ACHN (cell line): ENCODE measurements around the gene SYCE3.
A peak's percentile ranks its signal among the peaks of the same experiment; 100 is the strongest.
"Not testable (repeated sequence)": the region's sequence is repeated elsewhere in the genome, so short reads cannot be mapped to it uniquely, and the experiment has no call there.

Experiments
- DNase-seq: peaks from one replicate; pipeline ENCODE4 v3.0.0-alpha.2; 2015
- in situ Hi-C: cut with HindIII; loops from 2 replicates; pipeline ENCODE4 v1.10.0; 2017; ENCODE audit warnings: low sequenced_read_pairs, low pct_ligation_motif_present, low pct_unique_long_range_greater_than_20kb

The SYCE3 gene

DNA sequence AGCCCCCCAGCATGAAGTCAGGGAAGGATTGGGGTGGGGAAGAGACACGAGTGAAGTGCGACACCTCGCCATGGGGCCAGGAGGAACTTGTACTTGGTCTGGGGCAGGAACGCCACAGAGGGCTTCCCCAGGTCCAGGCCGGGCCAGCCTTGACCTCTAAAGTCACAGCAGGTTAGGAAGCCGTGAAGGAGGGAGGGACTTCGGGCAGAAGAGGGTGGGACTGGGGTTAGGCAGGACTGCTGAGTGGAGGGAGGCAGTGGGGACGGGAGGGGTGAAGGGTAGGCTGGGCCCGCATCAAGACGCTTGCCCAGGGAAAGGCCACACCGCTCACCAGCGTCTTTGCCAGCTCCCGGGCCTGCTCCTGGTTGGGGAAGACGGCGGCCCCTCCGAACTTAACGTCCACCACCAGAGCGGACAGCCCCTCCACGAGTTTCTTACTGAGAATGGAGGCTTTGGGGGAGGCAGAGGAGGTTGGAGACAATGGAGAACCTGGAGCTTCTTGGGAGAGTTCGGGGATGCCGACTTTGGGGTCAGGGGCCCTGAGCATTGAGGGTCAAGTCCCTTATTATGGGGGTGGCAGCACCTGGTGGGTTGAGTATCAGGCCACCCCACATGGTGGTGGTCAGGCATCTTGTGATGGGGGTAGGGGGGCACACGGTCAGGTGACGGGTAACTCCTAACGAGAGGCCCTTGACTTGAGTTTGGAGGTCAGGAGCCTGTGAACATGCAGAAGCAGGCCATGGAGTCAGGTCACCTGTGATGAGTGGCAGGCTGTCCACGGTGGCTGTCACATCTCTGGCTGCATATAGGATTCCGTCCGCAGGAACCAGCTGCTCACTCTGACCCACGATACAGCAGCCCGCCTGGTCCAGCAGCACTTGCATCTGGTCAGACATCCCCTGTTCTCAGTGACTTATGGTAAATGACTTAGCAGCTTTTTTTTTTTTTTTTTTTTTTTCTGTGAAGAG, 35.6 kb downstream of the SYCE3 start:
- DNase-seq: peak; percentile 70
- in situ Hi-C loops: no loop called here

DNA sequence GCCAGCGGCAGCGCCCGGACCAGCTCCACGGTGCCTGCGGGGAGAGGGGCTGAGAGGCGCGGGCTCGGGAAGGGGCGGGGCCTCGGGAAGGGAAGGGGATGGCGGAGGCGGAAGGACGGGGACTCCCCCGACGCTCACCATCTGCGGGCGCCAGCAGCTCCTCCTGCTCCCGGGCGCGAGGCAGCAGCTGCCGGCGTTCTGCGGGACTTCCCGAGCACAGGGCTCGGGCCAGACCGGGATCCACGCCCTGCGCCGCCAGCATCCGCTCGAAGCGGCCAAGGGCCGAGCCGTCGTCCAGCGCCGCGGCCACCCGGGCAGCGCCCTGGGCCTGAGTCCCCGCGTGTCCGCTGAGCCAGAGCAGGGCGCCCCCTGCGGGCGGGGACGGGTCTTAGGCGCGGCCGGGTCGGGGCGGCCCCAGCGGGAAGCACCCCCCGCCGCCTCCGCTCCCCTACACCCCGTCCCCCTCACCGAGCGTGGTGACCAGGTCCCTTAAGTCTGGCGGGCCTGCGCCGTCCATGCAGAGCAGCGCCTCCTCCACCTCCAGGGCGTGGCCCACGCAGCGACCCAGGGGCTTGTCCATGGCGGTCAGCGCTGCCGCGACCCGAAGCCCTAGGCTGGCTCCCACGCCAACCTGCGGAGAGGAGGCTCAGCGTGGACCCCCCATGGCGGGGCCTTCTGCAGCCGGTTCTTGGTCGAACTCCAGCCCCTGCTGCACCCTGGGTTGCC, 36.4 kb downstream of the SYCE3 start:
- in situ Hi-C loops: no loop called here
- peak; percentile 62 for DNase-seq

GRCh38 chr22:50525858-50526107, 36.9 kb downstream of the SYCE3 start:
- in situ Hi-C loops: no loop called here

DNA sequence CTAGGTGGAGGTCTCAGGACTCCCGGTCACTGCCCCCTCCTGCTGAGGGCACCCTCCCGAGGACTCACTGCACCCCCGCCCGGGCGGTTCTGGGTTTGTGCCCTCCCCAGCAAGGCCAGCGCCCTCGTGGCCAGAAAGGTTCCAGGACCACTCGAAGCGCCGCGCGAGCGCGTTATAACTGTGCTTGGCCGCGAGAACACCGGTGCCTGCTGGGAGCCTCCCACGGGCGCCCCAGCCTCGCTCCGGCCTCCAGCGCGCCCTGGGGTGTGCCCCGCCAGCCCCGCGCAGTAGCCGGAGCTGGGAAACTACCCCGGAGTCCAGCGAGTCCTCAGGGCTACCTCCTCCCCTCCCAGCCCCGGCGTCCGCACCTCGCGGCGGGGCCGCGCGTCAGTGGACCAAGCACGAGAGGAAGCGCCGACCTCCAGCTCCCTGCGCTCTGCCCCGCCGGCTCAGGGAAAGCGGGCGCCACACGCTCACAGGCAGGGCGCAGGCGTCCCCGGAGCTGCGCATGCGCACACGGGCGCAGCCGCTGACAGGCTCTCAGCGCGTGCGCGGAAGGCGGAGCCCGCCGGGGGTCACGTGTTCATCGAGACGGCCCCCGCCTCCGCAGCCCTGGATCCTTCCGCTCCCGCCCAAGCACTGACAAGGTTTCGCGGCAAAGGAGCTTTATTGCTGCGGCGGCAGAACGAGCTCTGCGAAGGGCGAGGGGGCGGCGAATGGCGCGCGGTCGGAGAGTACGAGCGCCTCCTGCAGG, 37.4 kb downstream of the SYCE3 start, which contains the start of gene SCO2:
Gene SCO2, minus strand, starts transcription at position 495 of the 754 bp plus-strand sequence. CDS start 1,187 bp downstream, outside the sequence.
- DNase-seq: peak; percentile 91
- in situ Hi-C loops: no loop called here

More at GRCh38 chr22:50525858-50526107, 36.9 kb downstream of the SYCE3 start:
- no peak for DNase-seq

- in situ Hi-C loops: no loop called here
- no peak for DNase-seq
Observed at GRCh38 chr22:50524676-50525103, 38.0 kb downstream of the SYCE3 start.

- DNase-seq: no peak
Observed at GRCh38 chr22:50523806-50524675, 38.7 kb downstream of the SYCE3 start.

GRCh38 chr22:50523458-50523805, 39.3 kb downstream of the SYCE3 start:
- no peak for DNase-seq
- in situ Hi-C loops: no loop called here

More at GRCh38 chr22:50523806-50524675, 38.7 kb downstream of the SYCE3 start:
- in situ Hi-C loops: no loop called here

DNA sequence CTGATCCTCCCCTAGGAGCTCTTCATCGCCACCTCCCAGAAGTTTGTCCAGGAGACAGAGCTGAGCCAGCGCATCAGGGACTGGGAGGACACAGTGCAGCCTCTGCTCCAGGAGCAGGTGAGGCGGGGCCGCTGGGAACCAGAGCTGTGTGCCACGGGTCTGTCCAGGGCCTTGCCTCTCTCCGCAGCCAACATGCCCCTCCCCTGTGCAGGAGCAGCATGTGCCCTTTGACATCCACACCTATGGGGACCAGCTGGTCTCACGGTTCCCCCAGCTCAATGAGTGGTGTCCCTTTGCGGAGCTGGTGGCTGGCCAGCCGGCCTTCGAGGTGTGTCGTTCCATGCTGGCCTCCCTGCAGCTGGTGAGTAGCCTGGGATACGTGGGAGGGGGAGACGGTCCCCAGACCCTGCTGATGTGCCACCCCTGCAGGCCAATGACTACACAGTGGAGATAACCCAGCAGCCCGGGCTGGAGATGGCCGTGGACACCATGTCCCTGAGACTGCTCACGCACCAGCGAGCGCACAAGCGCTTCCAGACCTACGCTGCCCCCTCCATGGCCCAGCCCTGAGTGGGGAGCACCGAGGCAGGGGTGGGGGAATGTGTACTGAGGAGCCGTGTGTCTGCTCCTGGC, 39.8 kb downstream of the SYCE3 start:
- in situ Hi-C loops: no loop called here
- no peak for DNase-seq

DNA sequence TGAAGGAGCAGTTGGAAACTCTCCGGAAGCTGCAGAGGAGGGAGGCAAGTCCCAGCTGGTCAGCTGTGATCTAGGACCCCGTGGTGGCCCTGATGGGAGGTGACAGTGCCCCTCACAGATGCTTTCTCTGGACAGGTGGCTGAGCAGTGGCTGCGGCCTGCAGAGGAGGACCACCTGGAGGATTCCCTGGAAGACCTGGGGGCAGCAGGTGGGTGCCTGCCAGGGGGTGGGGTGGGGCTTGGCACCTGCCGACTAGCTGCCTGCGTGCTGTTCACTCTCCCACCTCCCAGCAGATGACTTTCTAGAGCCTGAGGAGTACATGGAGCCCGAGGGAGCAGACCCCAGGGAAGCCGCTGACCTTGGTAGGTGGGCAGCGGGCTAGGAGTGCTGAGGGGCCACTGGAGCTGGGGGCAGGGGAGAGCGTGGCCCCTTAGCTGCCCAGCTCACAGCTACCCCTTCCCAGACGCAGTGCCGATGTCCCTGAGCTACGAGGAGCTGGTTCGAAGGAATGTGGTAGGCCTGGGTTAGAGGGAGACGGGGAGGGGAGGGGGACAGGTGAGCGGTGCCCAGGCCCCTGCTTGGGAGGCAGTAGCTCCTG, 40.4 kb downstream of the SYCE3 start:
- no peak for DNase-seq
- in situ Hi-C loops: no loop called here

DNA sequence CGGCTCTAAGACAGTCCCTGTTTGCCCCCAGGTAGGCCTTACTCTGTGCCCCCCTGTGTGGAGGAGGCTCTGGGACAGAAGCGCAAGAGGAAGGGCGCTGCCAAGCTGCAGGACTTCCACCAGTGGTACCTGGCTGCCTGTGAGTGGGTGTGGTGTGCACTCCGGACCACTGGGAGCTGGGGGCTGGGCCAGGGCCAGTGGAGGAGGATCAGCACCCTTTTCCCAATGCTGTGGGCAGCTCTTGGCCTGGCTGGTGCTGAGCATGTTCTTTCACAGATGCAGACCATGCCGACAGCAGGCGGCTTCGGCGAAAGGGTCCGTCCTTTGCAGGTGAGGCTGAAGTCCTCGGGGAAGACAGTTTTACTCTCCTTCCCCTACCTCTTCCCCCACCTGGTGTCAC, 41.0 kb downstream of the SYCE3 start:
- in situ Hi-C loops: no loop called here
- no peak for DNase-seq

DNA sequence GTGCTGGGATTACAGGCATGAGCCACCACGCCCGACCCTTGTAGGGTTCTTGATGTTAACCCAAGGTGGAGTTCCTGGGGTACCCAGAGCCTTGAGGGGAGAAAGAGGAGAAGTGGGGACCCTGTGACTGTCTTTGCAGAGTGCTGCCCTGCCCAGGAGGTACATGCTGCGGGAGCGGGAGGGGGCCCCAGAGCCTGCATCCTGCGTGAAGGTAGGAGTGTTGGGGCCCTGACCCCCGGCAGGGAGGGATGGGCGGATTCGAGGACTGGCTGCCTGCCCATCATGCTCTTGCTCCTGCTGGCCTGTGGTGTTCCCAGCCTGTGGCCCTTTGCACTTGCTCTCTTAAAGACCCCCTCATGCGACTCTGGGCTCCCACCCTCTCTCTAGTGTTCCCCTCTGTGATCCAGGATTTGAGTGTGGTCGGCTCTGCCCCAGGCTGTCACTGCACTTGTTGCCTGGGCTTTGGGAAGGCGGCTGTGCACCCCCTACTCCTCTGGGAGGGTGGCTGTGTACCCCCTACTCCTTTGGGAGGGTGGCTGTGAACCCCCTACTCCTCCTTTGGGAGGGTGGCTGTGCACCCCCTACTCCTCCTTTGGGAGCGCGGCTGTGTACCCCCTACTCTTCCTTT, 41.8 kb downstream of the SYCE3 start:
- no peak for DNase-seq
- in situ Hi-C loops: no loop called here

GRCh38 chr22:50520184-50520583, 42.5 kb downstream of the SYCE3 start:
- DNase-seq, in situ Hi-C loops: not testable (repeated sequence)

- DNase-seq: no peak
- in situ Hi-C loops: no loop called here
Observed at GRCh38 chr22:50519151-50519550, 43.6 kb downstream of the SYCE3 start.

GRCh38 chr22:50518606-50519005, 44.1 kb downstream of the SYCE3 start:
- in situ Hi-C loops: no loop called here
- no peak for DNase-seq

GRCh38 chr22:50517495-50518260, 45.0 kb downstream of the SYCE3 start:
- in situ Hi-C loops: no loop called here
- DNase-seq: no peak

- no peak for DNase-seq
- in situ Hi-C loops: no loop called here
Observed at GRCh38 chr22:50516891-50517290, 45.8 kb downstream of the SYCE3 start.
